ENCODE measurements around the gene FCHSD2.

FCHSD2 gene

DNA sequence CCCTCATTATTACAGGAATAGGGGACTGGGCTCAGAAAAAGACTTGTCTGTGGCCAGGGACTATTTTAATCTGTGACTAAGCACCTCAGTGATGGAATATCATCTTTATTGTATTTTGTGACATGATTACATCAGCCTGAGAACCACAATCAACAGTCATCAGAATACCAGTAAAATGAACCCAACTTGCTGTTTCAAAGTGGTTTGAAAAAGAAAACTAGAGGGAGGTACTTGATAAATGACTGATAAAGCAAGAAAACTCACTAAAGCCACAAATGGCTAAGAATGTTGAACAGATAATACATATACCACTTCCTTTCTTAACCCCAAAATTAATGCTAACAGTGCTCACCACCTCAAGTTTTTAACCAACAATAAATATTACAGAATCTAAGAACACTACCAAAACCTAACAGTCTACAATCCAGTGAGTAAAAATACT is 172.2 kb downstream of the FCHSD2 start:
- DNase-seq (ENCODE audit: low read depth) = peak; percentile 26

DNA sequence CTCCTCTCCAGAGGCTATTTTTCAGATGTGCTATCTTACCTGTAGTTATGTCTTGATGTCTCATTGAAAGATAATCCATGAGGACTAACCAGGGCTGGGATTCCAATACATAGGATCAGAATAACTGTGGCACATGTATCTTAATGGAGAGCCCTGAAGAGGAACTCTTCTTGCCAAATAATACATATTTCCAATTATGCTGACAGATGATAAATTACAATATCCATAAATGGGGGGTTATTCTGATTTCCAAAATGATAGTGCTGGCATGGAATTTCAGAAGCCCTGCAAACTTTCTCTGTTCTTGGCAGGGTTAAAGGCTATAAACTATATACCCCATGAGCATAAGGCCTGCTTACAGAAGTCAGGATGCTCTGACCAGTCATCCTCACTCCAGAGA is 173.7 kb downstream of the FCHSD2 start:
- no peak for DNase-seq (ENCODE audit: low read depth)

DNA sequence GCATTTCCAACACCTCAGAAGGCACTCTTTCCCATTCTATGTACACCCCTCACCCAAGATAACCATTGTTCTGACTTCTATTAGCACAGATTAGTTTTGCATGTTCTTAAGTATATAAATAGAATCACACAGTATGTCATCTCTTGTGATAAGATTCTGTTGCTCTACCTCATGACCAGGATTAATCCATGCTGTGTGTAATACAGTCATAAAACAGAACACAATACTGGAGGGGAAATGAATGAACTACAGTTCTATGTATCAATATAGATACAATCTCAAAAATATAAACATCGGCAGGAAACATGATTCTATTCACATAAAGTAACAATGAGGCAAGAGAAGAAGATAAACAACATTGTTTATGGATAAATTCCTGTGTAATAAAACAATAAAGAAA is 176.4 kb downstream of the FCHSD2 start:
- no peak for DNase-seq (ENCODE audit: low read depth)

DNA sequence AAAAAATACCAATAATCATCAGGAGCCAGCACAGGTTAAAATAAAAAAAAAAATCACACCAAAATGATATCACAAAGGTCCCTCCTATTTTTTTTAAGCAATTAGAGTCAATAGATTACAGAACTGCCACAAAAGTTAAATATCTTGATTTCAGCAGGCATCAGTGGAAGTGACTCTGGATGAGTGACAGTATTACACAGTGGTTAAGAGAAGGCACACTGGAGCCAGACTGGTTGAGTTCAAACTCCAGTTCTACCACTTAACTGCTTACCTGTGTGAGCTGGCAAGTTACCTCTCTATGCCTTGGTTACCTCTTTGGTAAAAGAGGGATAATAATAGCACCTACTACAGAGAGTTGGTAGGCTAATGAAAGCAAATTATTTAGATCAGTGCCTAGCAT is 179.4 kb downstream of the FCHSD2 start:
- DNase-seq (ENCODE audit: low read depth) = no peak

DNA sequence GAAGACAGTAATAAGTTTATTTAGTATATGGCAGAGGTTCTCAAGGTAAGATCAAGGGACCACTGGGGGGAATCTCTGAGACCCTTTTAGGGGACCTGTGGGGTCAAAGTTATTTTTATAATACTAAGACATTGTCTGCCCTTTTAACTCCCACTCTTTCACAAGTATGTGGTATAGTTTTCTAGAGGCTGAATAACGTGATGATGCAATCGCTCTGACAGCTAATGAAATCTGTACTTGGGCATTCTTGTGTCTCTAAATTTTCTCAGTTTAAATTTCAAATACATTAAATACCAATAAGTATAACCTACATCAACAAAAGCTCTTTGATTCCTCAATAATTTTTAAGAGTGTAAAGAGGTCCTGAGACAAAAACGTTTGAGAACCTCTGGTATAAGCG is 180.0 kb downstream of the FCHSD2 start:
- no peak for DNase-seq (ENCODE audit: low read depth)

DNA sequence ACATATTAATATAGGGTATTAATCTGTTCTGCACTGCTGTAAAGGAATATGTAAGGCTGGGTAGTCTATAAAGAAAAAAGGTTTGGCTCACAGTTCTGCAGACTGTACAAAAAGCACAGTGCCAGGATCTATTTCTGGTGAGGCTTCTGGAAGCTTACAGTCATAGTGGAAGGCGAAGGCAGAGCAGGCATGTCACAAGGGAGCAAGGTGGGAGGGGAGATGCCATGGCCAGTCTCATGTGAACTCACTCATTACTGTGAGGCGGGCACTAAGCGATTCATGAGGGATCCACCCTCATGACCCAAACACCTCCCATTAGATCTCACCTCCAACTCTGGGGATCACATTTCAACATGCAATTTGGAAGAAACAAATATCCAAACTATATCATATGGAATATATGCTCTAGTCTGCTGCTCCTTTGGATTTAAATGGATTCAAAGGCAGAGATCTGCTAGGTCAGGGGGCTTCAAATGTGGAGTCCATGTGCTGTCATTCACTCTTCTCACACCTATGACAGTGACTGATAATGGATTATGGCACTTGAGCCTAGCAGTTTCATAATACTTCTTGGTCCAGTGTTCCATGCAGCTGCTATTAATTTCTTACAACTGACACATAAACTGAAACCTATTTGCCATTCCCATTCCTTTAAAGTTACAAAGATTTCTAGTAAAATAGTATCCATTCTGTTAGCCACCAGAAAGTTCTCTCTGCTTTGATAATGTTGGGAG is 182.0 kb downstream of the FCHSD2 start:
- no peak for DNase-seq (ENCODE audit: low read depth)

DNA sequence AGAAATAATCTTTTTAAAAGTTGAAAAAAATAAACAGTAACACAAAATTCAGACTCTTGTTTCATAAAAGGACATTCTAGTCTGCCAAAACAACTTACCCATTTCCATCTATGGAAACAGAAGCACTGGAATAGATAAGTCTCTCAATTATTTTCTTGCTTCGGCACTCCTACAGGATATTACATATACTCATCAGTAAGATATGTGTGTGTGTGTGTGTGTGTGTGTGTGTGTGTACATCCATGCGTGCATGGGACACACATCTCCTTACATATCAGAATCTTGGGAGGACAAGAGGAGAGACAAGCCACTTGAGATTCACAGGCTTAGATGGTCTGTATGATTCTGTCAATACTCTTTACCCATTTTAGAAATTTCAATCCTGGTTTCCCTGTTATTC is 183.3 kb downstream of the FCHSD2 start:
- DNase-seq (ENCODE audit: low read depth) = no peak

DNA sequence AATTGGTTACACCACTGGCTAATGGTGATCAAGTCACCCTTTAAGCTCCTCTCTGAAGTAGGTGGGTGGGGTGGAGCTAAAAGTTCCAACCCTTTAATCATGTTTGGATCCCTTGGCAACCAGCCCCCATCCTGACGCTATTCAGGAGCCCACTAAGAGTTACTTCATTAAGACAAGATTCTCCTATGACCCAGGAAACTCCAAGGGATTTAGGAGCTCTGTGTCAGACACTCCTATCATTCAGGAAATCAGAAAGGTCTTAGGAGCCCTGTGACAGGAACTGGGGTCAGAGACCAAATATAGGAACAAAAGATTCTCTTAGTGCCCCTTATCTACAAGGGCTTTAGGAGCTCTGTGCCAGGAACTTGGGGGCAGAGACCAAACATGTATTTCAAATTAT is 186.7 kb downstream of the FCHSD2 start:
- no peak for DNase-seq (ENCODE audit: low read depth)

DNA sequence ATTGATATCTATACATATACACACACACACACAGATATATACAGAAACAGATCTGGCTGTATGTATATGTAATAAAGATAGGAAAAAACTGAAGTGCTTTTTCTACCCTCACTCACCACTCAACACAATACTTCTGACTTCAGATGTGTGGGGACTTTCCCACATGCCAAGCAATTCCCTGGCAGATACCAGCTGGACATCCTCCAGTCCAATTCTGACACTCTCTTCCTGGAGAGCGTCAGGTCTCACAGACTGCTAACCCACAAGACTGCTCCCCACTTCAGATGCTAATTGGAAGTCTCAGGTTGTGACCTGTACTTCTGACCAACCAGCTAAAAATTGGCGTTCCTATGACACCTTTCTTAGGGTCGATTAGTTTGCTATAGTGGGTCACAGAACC is 187.3 kb downstream of the FCHSD2 start:
- DNase-seq (ENCODE audit: low read depth) = no peak

DNA sequence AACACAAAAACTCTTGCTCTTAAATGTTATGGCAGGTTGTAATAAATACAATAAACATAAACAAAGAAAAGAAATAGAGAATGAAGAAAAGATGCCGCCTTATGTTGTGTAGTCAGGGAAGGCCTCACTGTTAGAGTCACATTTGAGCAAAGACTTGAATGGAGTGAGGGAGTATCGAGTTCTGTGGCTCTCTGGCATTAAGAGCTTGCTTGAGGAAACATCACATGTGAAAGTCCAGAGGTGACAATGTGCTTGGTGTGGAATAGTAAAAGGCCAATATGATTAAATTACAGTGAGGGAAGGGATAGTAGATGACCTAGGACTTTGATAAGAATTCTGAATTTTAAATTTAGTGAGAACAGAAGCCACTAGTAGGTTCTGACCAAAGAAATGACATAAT is 188.5 kb downstream of the FCHSD2 start:
- DNase-seq (ENCODE audit: low read depth) = no peak

DNA sequence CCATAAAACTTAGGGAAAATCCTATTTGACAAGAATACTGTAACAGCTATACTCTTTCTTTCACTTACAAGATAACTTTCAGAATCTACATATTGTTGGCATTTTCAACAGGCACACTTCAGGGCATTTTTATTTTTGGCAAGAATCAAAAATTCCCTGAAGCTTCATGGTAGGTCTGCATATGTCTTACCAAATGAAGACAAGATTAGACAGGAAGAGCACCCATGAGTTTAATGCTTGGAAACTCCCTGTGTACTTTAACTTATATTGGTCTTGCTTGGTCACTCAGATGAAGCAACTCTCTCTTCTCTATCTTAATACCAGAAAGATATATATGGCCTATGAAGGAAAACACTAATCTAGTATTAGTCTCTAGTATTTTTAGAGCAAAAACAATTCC is 190.2 kb downstream of the FCHSD2 start:
- DNase-seq (ENCODE audit: low read depth) = no peak

DNA sequence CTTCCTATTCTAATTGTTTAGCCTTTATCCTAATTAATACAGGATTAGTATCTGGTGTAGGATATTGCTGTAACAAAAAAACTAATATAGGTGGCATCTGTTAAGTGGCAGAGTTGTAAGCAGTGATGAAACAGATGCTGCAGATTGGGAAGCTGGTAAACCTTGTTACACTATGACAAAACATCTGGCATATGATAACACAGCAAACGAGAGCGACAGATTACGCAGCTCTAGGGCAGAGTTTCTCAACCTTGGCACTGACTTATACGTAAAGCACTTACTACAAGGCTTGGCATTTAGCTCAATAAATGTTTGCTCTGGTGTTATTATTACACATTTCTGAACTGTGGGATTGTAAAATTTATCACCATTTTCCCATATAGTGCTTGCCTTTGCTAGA is 190.9 kb downstream of the FCHSD2 start:
- no peak for DNase-seq (ENCODE audit: low read depth)

DNA sequence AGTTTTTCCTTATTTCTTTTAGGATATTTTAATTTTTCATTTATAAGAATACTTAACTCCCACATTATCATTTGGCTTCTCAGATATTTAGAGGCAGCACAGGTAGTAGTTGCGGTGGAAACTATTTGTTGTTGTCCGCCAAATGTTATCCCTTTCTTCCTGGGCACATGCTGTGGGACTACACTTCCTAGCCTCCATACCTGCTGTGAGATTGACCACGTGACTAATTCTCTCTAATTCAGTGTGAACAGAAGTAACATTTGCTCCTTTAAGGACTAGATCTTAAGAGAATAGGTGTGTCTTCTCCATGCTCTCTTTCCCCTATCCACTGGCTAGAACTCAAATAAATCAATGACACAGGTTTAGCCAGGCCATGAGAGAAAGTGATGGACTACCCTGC is 191.4 kb downstream of the FCHSD2 start:
- no peak for DNase-seq (ENCODE audit: low read depth)

DNA sequence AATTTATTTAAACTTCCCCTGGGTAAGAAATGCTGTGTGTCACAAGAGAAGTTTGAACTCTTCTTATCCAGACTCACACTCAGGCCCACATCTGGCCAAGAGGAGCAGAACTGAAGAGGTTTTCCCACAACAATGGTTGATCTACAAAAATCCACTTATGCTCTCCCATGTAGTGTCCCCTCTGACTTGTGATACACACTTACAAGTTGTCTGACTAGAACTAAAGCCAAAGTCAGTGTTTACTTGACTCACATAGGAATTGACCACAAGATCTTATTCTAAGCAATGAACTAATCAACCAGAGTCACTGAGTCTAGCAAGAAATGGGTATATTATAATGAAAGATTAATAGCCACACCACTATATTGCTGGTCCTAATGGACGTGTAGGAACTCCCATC is 194.9 kb downstream of the FCHSD2 start:
- DNase-seq (ENCODE audit: low read depth) = no peak

DNA sequence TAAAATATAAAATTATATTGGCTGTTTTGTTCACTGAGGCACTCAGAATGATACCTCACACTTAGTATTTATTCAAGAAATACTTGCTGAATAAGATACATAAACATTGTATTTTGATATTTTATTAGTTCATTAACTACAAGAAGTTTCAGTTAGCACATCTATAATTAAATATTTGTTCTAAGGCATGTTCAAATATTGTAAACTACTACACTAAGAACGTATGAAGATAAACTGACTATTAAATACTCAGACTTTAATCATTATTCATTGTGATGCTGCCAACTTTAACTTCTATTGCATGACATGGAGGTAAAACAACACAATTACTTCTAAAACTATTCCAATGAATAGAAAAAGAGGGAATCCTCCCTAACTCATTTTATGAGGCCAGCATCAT is 198.5 kb downstream of the FCHSD2 start:
- no peak for DNase-seq (ENCODE audit: low read depth)

DNA sequence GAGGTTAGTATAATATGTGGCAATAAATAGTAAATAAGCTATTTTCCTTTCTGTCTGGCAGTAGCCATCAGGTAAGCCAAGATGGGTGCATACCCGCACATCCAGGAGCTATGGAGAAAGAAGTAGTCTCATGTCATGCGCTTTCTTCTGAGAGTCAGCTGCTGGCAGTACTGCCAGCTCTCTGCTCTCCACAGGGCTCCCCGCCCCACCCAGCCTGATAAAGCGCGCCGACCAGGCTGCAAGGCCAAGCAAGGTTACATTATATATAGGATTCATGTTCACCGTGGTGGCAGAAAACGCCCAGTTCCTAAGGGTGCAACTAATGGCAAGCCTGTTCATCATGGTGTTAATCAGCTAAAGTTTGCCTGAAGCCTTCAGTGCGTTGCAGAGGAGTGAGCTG is 201.7 kb downstream of the FCHSD2 start:
- no peak for DNase-seq (ENCODE audit: low read depth)

DNA sequence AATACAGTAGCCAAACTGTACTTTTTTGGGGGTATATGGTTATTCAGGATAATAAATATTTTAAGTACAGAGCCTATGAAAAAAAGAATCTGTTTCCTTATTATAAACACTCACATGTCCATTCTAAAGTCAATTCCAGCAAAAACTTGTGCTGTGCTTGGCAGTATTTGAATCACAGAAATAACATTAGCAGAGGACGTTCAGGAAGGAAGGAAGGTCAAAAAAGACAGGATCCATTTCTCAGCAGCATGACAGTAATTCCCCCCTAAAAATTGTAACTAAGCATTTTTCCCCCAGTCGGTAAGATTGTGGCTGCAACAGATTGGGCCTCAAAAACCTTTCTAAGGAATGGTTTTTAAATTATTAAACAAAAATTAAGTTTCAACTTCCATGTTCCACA is 203.1 kb downstream of the FCHSD2 start:
- DNase-seq (ENCODE audit: low read depth) = no peak

DNA sequence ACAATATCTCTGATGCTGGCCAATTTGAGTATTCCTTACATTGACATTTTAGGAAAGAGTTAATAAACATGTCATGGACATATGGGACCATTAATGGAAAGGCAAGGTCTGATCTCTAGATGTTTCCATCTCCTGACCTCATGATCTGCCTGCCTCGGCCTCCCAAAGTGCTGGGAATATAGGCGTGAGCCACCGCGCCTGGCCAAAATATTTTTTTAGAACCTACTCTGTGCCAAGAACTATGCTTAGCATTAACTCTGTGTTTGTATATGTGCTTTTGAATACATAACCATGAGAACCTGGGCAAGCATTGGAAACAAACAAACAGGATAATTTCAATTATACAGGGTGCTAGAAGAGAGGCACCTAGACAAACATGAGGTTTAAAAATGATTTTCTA is 204.7 kb downstream of the FCHSD2 start:
- no peak for DNase-seq (ENCODE audit: low read depth)

DNA sequence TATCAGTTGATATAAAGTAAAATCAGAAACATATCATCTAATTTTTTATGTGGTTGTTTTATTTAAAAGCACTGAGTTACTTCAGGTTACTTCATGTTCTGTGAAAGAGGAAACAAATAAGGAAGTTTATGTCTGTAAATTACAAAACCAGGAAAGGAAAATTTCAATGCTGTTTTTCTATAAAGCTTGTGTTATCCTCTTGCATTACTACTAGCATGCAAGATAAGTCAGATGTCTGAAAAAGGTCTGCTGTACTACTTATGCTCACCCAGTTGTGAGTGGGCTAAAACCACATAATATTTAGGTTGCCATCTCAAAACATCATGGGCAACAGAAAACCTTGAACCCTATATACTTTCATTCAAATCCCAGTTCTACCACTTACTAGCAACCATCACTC is 206.4 kb downstream of the FCHSD2 start:
- DNase-seq (ENCODE audit: low read depth) = no peak

DNA sequence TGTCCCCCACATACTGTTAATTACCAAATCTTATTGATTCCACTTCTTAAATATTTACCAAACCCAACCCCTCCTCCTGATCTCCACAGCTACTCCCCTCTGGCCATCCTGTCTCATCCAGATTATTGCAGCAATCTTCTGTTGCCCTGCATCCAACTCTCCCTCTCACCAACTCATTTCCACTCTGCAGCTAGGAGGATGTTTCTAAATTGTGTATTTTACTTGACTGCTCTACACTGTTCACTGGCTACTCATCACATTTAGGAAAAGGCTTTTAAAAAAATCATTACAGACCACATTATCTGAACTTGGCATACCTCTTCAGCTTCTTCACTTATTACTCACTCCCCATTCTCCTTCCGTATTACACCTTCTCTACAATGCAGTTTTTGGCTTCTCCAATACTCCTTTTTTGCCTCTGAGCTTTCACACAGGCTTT is 210.0 kb downstream of the FCHSD2 start:
- no peak for DNase-seq (ENCODE audit: low read depth)

DNA sequence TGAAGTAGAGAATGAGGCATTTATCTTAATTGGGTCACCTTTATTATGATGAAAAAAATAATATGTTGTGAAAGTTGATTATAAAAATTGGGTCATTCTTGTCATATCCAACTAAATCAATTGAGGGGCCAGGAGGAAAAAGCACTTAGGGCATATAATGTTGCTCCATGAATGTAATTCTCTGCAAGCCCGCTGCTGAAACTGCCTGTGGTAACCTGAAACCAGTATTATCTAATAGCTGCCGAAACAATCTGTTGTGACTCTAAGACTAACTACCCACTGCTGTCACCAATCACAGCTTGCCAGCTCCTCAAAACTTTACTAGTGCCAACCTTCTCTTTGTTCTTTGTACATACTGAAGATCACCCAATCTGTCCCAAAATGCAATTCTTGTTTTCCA is 212.1 kb downstream of the FCHSD2 start:
- no peak for DNase-seq (ENCODE audit: low read depth)

DNA sequence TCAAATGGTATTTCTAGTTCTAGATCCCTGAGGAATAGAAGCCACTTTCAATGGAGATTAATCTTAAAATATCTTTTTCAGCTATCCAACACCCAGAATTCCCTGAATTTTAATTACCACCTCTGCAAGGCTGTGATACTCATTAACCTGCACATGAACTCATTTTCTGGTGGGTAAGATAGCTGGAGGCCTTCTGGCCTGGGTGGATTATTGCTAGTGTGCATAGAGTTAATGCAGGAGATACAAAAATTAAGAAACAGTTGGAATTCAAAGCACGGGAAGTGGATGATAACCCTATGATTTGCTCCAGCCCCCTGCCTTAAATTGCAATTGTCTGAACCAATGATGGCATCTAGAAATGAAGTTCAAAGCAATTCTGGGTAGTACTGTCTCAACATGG is 212.9 kb downstream of the FCHSD2 start:
- no peak for DNase-seq (ENCODE audit: low read depth)

DNA sequence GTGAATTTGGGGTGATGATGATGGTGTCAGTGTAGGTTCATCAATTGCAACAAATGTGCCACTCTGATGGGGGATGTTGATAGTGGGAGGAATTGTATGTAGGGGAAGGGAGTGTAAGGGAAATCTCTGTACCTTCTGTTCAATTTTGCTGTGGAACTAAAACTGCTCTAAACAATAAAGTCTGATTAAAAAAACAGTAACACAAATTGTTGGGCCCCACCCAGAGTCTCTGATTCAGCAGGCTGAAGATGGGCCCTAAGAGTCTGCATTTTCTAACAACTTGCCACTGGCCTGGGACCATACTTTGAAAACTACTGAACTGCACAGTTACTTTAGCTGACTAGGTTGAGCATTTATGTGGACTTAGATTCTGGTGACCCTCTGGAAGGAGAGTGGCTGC is 214.7 kb downstream of the FCHSD2 start:
- no peak for DNase-seq (ENCODE audit: low read depth)

DNA sequence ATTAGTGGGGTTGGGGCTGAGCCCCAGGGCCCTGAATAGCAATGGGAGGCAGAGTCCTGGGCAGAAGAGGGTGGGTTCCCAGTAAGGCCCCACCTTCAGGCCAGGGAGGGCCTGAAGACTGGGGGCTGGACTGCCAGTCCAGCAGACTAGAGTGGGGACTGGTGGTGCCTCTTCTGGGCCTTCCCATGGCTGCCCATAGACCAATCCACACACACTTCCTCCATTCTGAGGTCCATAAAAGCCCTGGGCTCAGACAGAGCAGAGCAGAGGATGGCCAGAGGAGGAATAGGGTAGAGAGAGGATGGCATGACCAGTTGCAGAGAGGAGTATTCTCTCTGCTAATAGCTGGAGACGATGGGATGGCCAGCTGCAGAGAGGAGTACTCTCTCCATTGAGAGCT is 216.0 kb downstream of the FCHSD2 start:
- no peak for DNase-seq (ENCODE audit: low read depth)

DNA sequence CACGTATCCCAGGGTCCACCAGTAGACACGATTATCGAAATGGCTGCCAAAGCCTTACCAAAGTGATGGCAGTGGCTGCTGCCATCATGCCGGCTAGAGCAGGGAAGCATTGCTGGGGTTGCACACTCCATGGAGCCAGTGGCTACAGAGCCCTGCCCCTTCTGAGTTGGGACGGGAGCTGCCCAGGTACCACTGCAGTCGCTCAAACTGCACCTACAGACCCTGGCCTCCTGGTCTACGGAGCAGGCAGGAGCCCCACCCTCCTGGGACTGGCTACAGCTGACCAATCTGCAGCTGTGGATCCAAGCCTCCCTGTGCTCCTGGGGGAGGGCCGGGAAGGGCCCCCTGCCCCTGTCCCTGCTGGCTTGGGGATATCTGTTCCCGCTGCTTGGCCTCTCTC is 216.5 kb downstream of the FCHSD2 start:
- no peak for DNase-seq (ENCODE audit: low read depth)
